Measurements from ENCODE around the gene SCPEP1.
"Not testable (repeated sequence)": the region's sequence is repeated elsewhere in the genome, so short reads cannot be mapped to it uniquely, and the experiment has no call there.

SCPEP1 gene

GRCh38 chr17:56977673-56978395 is at the start of gene SCPEP1:
TSS of gene SCPEP1 (plus strand) at chr17:56978131. CDS start at chr17:56978160, 29 bp downstream.
- in situ Hi-C loops (cut with HindIII; ENCODE audit: low sequenced_read_pairs), result no loop called here

- in situ Hi-C loops (cut with HindIII; ENCODE audit: low sequenced_read_pairs), result no loop called here
These were observed 49.3 kb upstream of the SCPEP1 start for GRCh38 chr17:56928586-56928985.

- in situ Hi-C loops (cut with HindIII; ENCODE audit: low sequenced_read_pairs), result no loop called here
These were observed 48.5 kb upstream of the SCPEP1 start for GRCh38 chr17:56929362-56929969.

GRCh38 chr17:56930739-56931337 is 47.1 kb upstream of the SCPEP1 start:
- in situ Hi-C loops (cut with HindIII; ENCODE audit: low sequenced_read_pairs), result no loop called here

GRCh38 chr17:56933151-56933745 is 44.7 kb upstream of the SCPEP1 start:
- in situ Hi-C loops (cut with HindIII; ENCODE audit: low sequenced_read_pairs), result no loop called here

GRCh38 chr17:56933868-56934267 is 44.1 kb upstream of the SCPEP1 start:
- in situ Hi-C loops (cut with HindIII; ENCODE audit: low sequenced_read_pairs), result no loop called here

GRCh38 chr17:56934280-56934679 is 43.7 kb upstream of the SCPEP1 start:
- in situ Hi-C loops (cut with HindIII; ENCODE audit: low sequenced_read_pairs), result no loop called here

GRCh38 chr17:56935461-56935860 is 42.5 kb upstream of the SCPEP1 start:
- in situ Hi-C loops (cut with HindIII; ENCODE audit: low sequenced_read_pairs), result no loop called here

- in situ Hi-C loops (cut with HindIII; ENCODE audit: low sequenced_read_pairs), result no loop called here
These were observed 41.1 kb upstream of the SCPEP1 start for GRCh38 chr17:56936697-56937322.

GRCh38 chr17:56937687-56938086 is 40.2 kb upstream of the SCPEP1 start:
- in situ Hi-C loops (cut with HindIII; ENCODE audit: low sequenced_read_pairs), result no loop called here

GRCh38 chr17:56938206-56938605 is 39.7 kb upstream of the SCPEP1 start:
- in situ Hi-C loops (cut with HindIII; ENCODE audit: low sequenced_read_pairs), result not testable (repeated sequence)

GRCh38 chr17:56939869-56940484 is 38.0 kb upstream of the SCPEP1 start:
- in situ Hi-C loops (cut with HindIII; ENCODE audit: low sequenced_read_pairs), result no loop called here

GRCh38 chr17:56943505-56944125 is 34.3 kb upstream of the SCPEP1 start:
- in situ Hi-C loops (cut with HindIII; ENCODE audit: low sequenced_read_pairs), result no loop called here

- in situ Hi-C loops (cut with HindIII; ENCODE audit: low sequenced_read_pairs), result no loop called here
These were observed 31.9 kb upstream of the SCPEP1 start for GRCh38 chr17:56945938-56946505.

- in situ Hi-C loops (cut with HindIII; ENCODE audit: low sequenced_read_pairs), result no loop called here
These were observed 30.2 kb upstream of the SCPEP1 start for GRCh38 chr17:56947741-56948140.

GRCh38 chr17:56948491-56948890 is 29.4 kb upstream of the SCPEP1 start:
- in situ Hi-C loops (cut with HindIII; ENCODE audit: low sequenced_read_pairs), result no loop called here

GRCh38 chr17:56949595-56949994 is 28.3 kb upstream of the SCPEP1 start:
- in situ Hi-C loops (cut with HindIII; ENCODE audit: low sequenced_read_pairs), result no loop called here

- in situ Hi-C loops (cut with HindIII; ENCODE audit: low sequenced_read_pairs), result no loop called here
These were observed 20.9 kb upstream of the SCPEP1 start for GRCh38 chr17:56956992-56957391.

- in situ Hi-C loops (cut with HindIII; ENCODE audit: low sequenced_read_pairs), result no loop called here
These were observed 17.1 kb upstream of the SCPEP1 start, which contains the start of gene COIL for GRCh38 chr17:56960596-56961538. TSS of gene COIL (minus strand) at chr17:56961050. CDS start at chr17:56961019, 31 bp downstream.

Measured in endothelial cell of hepatic sinusoid (primary cell).